Measurements from ENCODE around the gene ESPNL.

DNA sequence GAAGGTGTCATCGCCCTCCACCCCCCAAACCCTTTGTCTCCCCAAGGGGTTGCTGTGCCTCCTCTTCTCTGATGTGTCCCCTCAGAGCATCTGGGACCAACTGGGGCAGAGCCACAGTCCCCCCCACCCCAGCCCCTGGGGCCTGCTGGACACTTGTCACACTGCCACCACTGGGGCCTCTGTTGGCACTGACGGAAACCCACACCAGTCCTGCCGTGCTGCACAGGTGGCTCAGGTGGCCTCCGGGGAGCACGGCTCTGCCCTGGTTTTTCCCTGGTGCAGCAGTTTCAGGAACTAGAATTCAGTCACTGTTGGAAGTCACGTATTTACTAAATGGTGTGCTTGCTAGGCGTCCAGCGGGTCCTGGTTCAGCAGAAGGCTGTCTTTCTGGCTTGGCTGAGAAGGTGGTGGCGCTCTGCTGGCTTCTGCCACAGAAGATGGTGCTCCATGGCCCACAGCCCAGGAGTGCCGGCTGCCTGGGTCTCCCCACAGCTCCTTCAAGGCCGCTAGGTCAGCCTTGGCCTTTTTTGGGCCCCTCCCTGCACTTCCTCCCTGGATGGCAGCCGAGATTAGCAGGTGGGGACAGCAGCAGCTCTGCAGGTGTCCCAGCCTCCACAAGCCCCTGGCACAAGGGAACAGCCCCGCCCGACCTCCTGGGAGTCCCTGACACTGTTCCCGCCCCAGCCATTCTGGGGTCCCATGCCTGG is 19.8 kb downstream of the ESPNL start:
- TF ChIP-seq, protein P1, sequence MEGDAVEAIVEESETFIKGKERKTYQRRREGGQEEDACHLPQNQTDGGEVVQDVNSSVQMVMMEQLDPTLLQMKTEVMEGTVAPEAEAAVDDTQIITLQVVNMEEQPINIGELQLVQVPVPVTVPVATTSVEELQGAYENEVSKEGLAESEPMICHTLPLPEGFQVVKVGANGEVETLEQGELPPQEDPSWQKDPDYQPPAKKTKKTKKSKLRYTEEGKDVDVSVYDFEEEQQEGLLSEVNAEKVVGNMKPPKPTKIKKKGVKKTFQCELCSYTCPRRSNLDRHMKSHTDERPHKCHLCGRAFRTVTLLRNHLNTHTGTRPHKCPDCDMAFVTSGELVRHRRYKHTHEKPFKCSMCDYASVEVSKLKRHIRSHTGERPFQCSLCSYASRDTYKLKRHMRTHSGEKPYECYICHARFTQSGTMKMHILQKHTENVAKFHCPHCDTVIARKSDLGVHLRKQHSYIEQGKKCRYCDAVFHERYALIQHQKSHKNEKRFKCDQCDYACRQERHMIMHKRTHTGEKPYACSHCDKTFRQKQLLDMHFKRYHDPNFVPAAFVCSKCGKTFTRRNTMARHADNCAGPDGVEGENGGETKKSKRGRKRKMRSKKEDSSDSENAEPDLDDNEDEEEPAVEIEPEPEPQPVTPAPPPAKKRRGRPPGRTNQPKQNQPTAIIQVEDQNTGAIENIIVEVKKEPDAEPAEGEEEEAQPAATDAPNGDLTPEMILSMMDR (IDR thresholded peaks at IDR 0.05): no peak
- no peak for TF ChIP-seq POLR2A (IDR thresholded peaks at IDR 0.05)

All from transverse colon (tissue), 3 donors.